ENCODE results near the gene GALNT18. TPM values are rescaled to one million over a fixed set of nuclear protein-coding genes. Genes with fewer than 3 reads are reported as not detected.

GALNT18 gene
- total RNA-seq, 5 donors from 2014 or later (not counting 1 experiment from before 2014, with no cell fraction given) = 0.10 to 0.15 TPM; not detected in 3

- H3K4me1 ChIP-seq (ENCODE audit: control insufficient read depth in 1 of 2, extremely low read depth in 1 of 2, insufficient read depth in 2 of 2, low read length in 2 of 2) = no peaks in the 10 kb centered on the region
- H3K27me3 ChIP-seq (replicated peaks in 1 of 2; ENCODE audit: control insufficient read depth in 2 of 2, extremely low read depth in 1 of 2, insufficient read depth in 2 of 2, low read length in 1 of 2) = peaks cover 0 to 6% of the 10 kb centered on the region in 2 experiments
- H3K36me3 ChIP-seq (ENCODE audit: control insufficient read depth in 2 of 2, extremely low read depth in 1 of 2, insufficient read depth in 1 of 2, low read length in 1 of 2) = no peaks in the 10 kb centered on the region
- DNase-seq (no peak), ATAC-seq (replicated peaks in 1 of 4) (no peak)
- WGBS (ENCODE audit: insufficient coverage) = no CpG with 5 or more reads among the region's 2 CpGs
- Mint-ChIP-seq H3K27ac (no peak overlapping the region), H3K4me3 (no peak overlapping the region), H3K36me3 (no peaks in the 10 kb centered on the region), H3K4me1 (no peaks in the 10 kb centered on the region), H3K27me3 (peaks cover 2 to 19% of the 10 kb centered on the region in 2 donors), H3K9me3 (no peaks in the 10 kb centered on the region)
- H3K4me3 ChIP-seq (ENCODE audit: control insufficient read depth in 1 of 2, extremely low read depth in 1 of 2, low read length in 1 of 2) = no peak overlapping the region
- no peak overlapping the region for H3K27ac ChIP-seq (ENCODE audit: low read length)
- ChIA-PET CTCF (no interaction called here), POLR2A (no interaction called here)
- no peaks in the 10 kb centered on the region for H3K9me3 ChIP-seq
Observed at GRCh38 chr11:11477695-11478420, 143.9 kb downstream of the GALNT18 start.

GRCh38 chr11:11476971-11477645 lies 144.7 kb downstream of the GALNT18 start:
- H3K27me3 Mint-ChIP-seq = peaks cover 2 to 19% of the 10 kb centered on the region in 2 donors
- ATAC-seq (replicated peaks in 1 of 4) (no peak), DNase-seq (no peak)
- H3K9me3 ChIP-seq = no peaks in the 10 kb centered on the region
- no peaks in the 10 kb centered on the region for H3K9me3 Mint-ChIP-seq
- no peak overlapping the region for H3K27ac ChIP-seq (ENCODE audit: low read length)
- H3K4me3 Mint-ChIP-seq = no peak overlapping the region
- H3K4me3 ChIP-seq (ENCODE audit: control insufficient read depth in 1 of 2, extremely low read depth in 1 of 2, low read length in 1 of 2) = no peak overlapping the region
- no peaks in the 10 kb centered on the region for H3K4me1 Mint-ChIP-seq
- H3K4me1 ChIP-seq (ENCODE audit: control insufficient read depth in 1 of 2, extremely low read depth in 1 of 2, insufficient read depth in 2 of 2, low read length in 2 of 2) = no peaks in the 10 kb centered on the region
- no peak overlapping the region for H3K27ac Mint-ChIP-seq
- 40% methylated on average over 1 of the region's 4 CpGs for WGBS (ENCODE audit: insufficient coverage)
- ChIA-PET CTCF (no interaction called here), POLR2A (no interaction called here)
- H3K36me3 Mint-ChIP-seq = no peaks in the 10 kb centered on the region
- no peaks in the 10 kb centered on the region for H3K36me3 ChIP-seq (ENCODE audit: control insufficient read depth in 2 of 2, extremely low read depth in 1 of 2, insufficient read depth in 1 of 2, low read length in 1 of 2)
- peaks cover 0 to 3% of the 10 kb centered on the region in 2 experiments for H3K27me3 ChIP-seq (replicated peaks in 1 of 2; ENCODE audit: control insufficient read depth in 2 of 2, extremely low read depth in 1 of 2, insufficient read depth in 2 of 2, low read length in 1 of 2)

GRCh38 chr11:11476499-11476898 lies 145.3 kb downstream of the GALNT18 start:
- Histone ChIP-seq H3K4me3 (ENCODE audit: control insufficient read depth in 1 of 2, extremely low read depth in 1 of 2, low read length in 1 of 2) (no peak overlapping the region), H3K9me3 (no peaks in the 10 kb centered on the region), H3K36me3 (ENCODE audit: control insufficient read depth in 2 of 2, extremely low read depth in 1 of 2, insufficient read depth in 1 of 2, low read length in 1 of 2) (no peaks in the 10 kb centered on the region), H3K27me3 (replicated peaks in 1 of 2; ENCODE audit: control insufficient read depth in 2 of 2, extremely low read depth in 1 of 2, insufficient read depth in 2 of 2, low read length in 1 of 2) (peaks cover 0 to 3% of the 10 kb centered on the region in 2 experiments), H3K27ac (ENCODE audit: low read length) (no peak overlapping the region), H3K4me1 (ENCODE audit: control insufficient read depth in 1 of 2, extremely low read depth in 1 of 2, insufficient read depth in 2 of 2, low read length in 2 of 2) (no peaks in the 10 kb centered on the region)
- Mint-ChIP-seq H3K4me1 (no peaks in the 10 kb centered on the region), H3K27me3 (peaks cover 2 to 19% of the 10 kb centered on the region in 2 donors), H3K27ac (no peak overlapping the region), H3K4me3 (no peak overlapping the region), H3K9me3 (no peaks in the 10 kb centered on the region), H3K36me3 (no peaks in the 10 kb centered on the region)
- CTCF ChIA-PET = no interaction called here
- DNase-seq (no peak), ATAC-seq (replicated peaks in 1 of 4) (no peak)
- POLR2A ChIA-PET = no interaction called here
- no CpG with 5 or more reads among the region's 2 CpGs for WGBS (ENCODE audit: insufficient coverage)

- DNase-seq = no peak
- Mint-ChIP-seq H3K27me3 (peaks cover 4 to 9% of the 10 kb centered on the region in 2 donors), H3K9me3 (no peaks in the 10 kb centered on the region), H3K36me3 (no peaks in the 10 kb centered on the region), H3K4me3 (no peak overlapping the region), H3K4me1 (no peaks in the 10 kb centered on the region), H3K27ac (no peak overlapping the region)
- H3K4me3 ChIP-seq (ENCODE audit: control insufficient read depth in 1 of 2, extremely low read depth in 1 of 2, low read length in 1 of 2) = no peak overlapping the region
- WGBS (ENCODE audit: insufficient coverage) = no CpG with 5 or more reads among the region's 2 CpGs
- ATAC-seq (replicated peaks in 1 of 4) = no peak
- ChIA-PET POLR2A (no interaction called here), CTCF (no interaction called here)
- H3K27me3 ChIP-seq (replicated peaks in 1 of 2; ENCODE audit: control insufficient read depth in 2 of 2, extremely low read depth in 1 of 2, insufficient read depth in 2 of 2, low read length in 1 of 2) = no peaks in the 10 kb centered on the region
- H3K9me3 ChIP-seq = no peaks in the 10 kb centered on the region
- H3K36me3 ChIP-seq (ENCODE audit: control insufficient read depth in 2 of 2, extremely low read depth in 1 of 2, insufficient read depth in 1 of 2, low read length in 1 of 2) = no peaks in the 10 kb centered on the region
- no peaks in the 10 kb centered on the region for H3K4me1 ChIP-seq (ENCODE audit: control insufficient read depth in 1 of 2, extremely low read depth in 1 of 2, insufficient read depth in 2 of 2, low read length in 2 of 2)
- H3K27ac ChIP-seq (ENCODE audit: low read length) = no peak overlapping the region
Observed at GRCh38 chr11:11472106-11472505, 149.7 kb downstream of the GALNT18 start.

GRCh38 chr11:11471201-11471600 lies 150.6 kb downstream of the GALNT18 start:
- ATAC-seq (replicated peaks in 1 of 4) (no peak), DNase-seq (no peak)
- Histone ChIP-seq H3K27me3 (replicated peaks in 1 of 2; ENCODE audit: control insufficient read depth in 2 of 2, extremely low read depth in 1 of 2, insufficient read depth in 2 of 2, low read length in 1 of 2) (no peaks in the 10 kb centered on the region), H3K4me1 (ENCODE audit: control insufficient read depth in 1 of 2, extremely low read depth in 1 of 2, insufficient read depth in 2 of 2, low read length in 2 of 2) (no peaks in the 10 kb centered on the region), H3K4me3 (ENCODE audit: control insufficient read depth in 1 of 2, extremely low read depth in 1 of 2, low read length in 1 of 2) (no peak overlapping the region), H3K27ac (ENCODE audit: low read length) (no peak overlapping the region), H3K36me3 (ENCODE audit: control insufficient read depth in 2 of 2, extremely low read depth in 1 of 2, insufficient read depth in 1 of 2, low read length in 1 of 2) (no peaks in the 10 kb centered on the region), H3K9me3 (no peaks in the 10 kb centered on the region)
- Mint-ChIP-seq H3K9me3 (no peaks in the 10 kb centered on the region), H3K4me1 (no peaks in the 10 kb centered on the region), H3K36me3 (no peaks in the 10 kb centered on the region), H3K27me3 (peaks cover 4 to 5% of the 10 kb centered on the region in 2 donors), H3K4me3 (no peak overlapping the region), H3K27ac (no peak overlapping the region)
- POLR2A ChIA-PET = no interaction called here
- WGBS (ENCODE audit: insufficient coverage) = 73% methylated on average over 3 of the region's 4 CpGs
- CTCF ChIA-PET = no interaction called here

GRCh38 chr11:11468954-11469353 lies 152.9 kb downstream of the GALNT18 start:
- H3K9me3 Mint-ChIP-seq = no peaks in the 10 kb centered on the region
- H3K27me3 Mint-ChIP-seq = peaks cover under 1 to 4% of the 10 kb centered on the region in 2 donors
- no peak for DNase-seq
- H3K4me3 Mint-ChIP-seq = no peak overlapping the region
- H3K27ac ChIP-seq (ENCODE audit: low read length) = no peak overlapping the region
- H3K27me3 ChIP-seq (replicated peaks in 1 of 2; ENCODE audit: control insufficient read depth in 2 of 2, extremely low read depth in 1 of 2, insufficient read depth in 2 of 2, low read length in 1 of 2) = no peaks in the 10 kb centered on the region
- no peaks in the 10 kb centered on the region for H3K4me1 Mint-ChIP-seq
- no peak overlapping the region for H3K4me3 ChIP-seq (ENCODE audit: control insufficient read depth in 1 of 2, extremely low read depth in 1 of 2, low read length in 1 of 2)
- no peaks in the 10 kb centered on the region for H3K36me3 ChIP-seq (ENCODE audit: control insufficient read depth in 2 of 2, extremely low read depth in 1 of 2, insufficient read depth in 1 of 2, low read length in 1 of 2)
- 88% methylated on average over 3 of the region's 6 CpGs for WGBS (ENCODE audit: insufficient coverage)
- ATAC-seq (replicated peaks in 1 of 4) = no peak
- no peaks in the 10 kb centered on the region for H3K36me3 Mint-ChIP-seq
- ChIA-PET POLR2A (no interaction called here), CTCF (no interaction called here)
- H3K27ac Mint-ChIP-seq = no peak overlapping the region
- no peaks in the 10 kb centered on the region for H3K4me1 ChIP-seq (ENCODE audit: control insufficient read depth in 1 of 2, extremely low read depth in 1 of 2, insufficient read depth in 2 of 2, low read length in 2 of 2)
- no peaks in the 10 kb centered on the region for H3K9me3 ChIP-seq
